GM19043 (cell line): Measurements from ENCODE around the gene FAM90A1.
A peak's percentile ranks its signal among the peaks of the same experiment; 100 is the strongest.
"Not testable (repeated sequence)": the region's sequence is repeated elsewhere in the genome, so short reads cannot be mapped to it uniquely, and the experiment has no call there.

Experiments used
- ATAC-seq: cut with Tn5 transposase; IDR thresholded peaks from one replicate; pipeline ENCODE4 v1.9.1; 2021; ENCODE audit warnings: low read depth; ENCODE audit not compliant: unreplicated experiment

The FAM90A1 gene

DNA sequence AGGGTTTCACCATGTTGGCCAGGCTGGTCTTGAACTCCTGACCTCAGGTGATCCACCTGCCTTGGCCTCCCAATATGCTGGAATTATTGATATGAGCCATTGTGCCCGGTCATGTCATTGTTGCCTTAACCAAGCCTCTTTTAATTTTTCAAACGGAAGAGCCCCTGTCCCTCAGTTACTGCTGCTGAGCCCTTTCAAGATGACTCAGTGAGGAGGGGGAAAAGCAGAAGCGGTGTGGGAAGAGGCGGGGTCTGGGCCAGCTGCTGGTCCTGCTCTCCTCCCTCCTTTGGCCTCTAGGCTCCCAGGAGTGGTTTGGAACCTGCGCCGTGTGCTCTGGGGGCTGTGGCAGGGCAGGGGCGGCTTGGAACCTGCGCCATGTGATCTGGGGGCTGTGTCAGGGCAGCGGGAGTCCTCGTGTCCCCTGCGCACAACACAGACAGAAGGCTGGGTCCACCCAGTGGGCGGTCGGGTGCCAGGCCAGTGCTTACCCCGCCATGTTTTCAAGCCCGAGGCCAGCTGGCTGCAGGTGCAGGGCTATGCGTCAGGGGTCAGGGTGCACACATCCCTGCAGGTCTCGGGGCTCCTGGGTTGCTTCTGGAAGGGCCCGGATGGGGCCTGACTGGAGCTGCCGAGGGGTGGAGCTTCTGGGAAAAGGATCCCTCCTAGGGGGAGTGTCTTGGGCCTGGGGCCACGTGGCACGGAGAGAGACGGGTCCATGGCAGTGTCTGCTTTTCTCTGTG, at the start of gene FAM90A1:
FAM90A1 (minus strand) TSS at position 627 of the 740 bp plus-strand sequence. CDS start 2,786 bp downstream, outside the sequence.
- not testable (repeated sequence) for ATAC-seq

- ATAC-seq = not testable (repeated sequence)
These were observed 49.0 kb upstream of the FAM90A1 start for GRCh38 chr12:8276397-8276796.

DNA sequence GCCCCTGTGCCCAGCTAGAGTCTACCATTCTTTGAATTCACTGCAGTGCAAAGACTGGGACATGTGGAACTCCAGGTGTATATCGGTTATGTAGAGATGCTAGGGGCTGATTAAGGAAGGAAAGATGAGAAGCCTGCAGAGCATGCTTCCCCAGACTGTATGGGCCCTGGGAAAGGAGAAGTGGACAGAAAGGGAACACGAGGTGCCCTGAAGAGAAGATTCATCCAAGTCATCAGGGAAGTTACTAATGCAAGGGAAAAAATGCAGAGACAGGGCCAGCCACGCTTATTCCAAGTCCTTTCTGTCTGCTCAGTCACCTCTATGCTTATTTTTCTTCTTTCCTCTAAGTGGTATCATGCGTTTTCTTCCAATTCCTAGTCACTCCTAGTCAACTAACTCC, 39.3 kb upstream of the FAM90A1 start:
- ATAC-seq = not testable (repeated sequence)

- ATAC-seq = not testable (repeated sequence)
These were observed 36.8 kb upstream of the FAM90A1 start for GRCh38 chr12:8264236-8264635.

DNA sequence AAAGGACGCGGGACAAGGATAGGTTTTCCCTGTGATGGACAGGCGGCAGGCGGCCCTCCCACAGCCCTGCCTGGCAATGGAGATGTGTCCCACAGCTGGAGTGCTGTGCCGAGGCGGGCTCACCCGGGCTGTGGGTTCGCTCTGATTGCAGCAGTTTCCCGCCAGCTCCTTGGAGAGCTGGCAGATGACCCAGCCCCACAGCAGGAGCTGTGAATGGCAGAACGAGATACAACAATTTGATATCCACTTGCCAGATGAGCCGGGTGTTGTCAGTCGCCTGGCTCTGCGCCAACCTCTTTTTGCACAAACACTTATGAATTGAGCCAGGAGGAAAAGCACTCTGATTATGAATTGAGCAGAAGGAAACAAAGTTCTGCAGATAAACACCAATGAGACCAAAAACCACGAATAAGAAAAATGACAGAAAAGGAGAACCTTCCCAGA, 33.7 kb upstream of the FAM90A1 start:
- not testable (repeated sequence) for ATAC-seq

DNA sequence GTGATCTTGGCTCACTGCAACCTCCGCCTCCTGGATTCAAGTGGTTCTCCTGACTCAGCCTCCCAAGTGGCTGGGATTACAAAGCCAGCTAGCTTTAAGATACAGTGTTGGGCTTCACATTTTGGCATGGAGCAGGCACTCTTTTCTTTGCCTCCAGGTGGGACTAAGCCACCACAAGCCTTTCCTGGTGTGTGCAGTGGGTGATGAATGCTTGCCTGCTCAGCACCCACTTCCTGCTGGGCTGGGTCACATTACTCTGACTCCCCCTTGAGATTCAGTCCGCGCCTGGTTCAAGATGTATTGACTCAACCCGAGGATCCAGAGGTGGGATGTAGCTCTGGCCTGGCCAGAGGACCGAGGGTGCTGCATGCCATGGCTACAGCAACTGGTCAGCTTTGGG, 28.9 kb upstream of the FAM90A1 start:
- ATAC-seq = not testable (repeated sequence)

- not testable (repeated sequence) for ATAC-seq
These were observed 27.3 kb upstream of the FAM90A1 start for GRCh38 chr12:8254705-8255104.

DNA sequence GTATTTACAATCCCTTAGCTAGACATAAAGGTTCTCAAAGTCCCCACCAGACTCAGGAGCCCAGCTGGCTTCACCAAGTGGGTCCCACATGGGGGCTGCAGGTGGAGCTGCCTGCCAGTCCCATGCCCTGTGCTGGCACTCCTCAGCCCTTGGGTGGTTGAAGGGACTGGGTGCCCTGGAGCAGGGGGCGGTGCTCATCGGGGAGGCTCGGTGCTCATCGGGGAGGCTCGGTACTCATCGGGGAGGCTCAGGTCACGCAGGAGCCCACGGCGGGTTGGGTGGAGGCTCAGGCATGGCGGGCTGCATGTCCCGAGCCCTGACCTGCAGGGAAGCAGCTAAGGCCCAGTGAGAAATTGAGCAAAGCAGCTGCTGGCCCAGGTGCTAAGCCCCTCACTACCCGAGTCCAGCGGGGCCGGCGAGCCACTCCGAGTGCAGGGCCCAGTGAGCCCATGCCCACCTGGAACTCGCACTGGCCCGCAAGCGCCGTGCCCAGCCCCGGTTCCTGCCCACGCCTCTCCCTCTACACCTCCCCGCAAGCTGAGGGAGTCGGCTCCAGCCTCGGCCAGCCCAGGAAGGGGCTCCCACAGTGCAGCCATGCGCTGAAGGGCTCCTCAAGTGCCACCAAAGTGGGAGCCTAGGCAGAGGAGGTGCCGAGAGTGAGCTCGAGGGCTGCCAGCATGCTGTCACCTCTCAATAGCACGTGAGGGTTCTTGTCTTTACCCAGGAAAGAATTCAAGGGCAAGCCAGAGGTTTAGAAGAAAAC, 24.8 kb upstream of the FAM90A1 start:
- ATAC-seq = not testable (repeated sequence)

DNA sequence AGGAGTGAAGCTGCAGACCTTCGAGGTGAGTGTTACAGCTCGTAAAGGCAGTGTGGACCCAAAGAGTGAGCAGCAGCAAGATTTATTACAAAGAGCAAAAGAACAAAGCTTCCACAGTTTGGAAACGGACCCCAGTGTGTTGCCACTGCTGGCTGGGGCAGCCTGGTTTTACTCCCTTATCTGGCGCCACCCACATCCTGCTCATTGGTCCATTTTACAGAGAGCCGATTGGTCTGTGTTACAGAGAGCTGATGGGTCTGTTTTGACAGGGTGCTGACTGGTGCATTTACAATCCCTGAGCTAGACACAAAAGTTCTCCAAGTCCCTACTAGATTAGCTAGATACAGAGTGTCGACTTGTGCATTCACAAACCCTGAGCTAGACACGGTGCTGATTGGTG, 24.2 kb upstream of the FAM90A1 start:
- ATAC-seq = not testable (repeated sequence)

DNA sequence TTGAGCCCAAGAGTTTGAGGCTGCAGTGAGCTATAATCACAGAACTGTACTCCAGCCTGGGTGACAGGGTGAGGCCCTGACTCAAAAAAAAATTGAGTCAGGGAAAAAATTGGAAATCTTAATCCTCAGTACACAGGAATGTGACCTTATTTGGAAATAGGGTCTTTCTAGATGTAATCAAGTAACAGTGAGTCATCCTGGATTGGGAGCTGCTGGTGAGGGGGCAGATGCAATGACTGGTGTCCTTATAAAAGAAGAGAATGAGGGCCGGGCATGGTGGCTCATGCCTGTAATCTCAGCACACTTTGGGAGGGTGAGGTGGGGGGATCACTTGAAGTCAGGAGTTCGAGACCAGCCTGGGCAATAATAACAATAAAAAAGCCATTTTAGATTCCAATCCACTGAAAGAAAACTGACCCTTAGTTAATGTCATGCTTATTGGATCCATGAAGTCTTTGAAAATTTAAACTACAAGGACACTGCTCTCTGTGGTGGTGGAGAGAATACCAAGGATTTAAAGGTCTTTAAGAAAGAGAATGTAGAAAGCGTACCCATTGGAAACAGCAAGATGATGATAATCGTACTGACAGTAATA, 19.6 kb upstream of the FAM90A1 start:
- ATAC-seq = not testable (repeated sequence)

- ATAC-seq = not testable (repeated sequence)
These were observed 16.3 kb upstream of the FAM90A1 start for GRCh38 chr12:8243682-8244161.

GRCh38 chr12:8242880-8243681, 15.7 kb upstream of the FAM90A1 start:
- ATAC-seq = peak; percentile 78

GRCh38 chr12:8242622-8242879, 15.1 kb upstream of the FAM90A1 start:
- ATAC-seq = not testable (repeated sequence)

DNA sequence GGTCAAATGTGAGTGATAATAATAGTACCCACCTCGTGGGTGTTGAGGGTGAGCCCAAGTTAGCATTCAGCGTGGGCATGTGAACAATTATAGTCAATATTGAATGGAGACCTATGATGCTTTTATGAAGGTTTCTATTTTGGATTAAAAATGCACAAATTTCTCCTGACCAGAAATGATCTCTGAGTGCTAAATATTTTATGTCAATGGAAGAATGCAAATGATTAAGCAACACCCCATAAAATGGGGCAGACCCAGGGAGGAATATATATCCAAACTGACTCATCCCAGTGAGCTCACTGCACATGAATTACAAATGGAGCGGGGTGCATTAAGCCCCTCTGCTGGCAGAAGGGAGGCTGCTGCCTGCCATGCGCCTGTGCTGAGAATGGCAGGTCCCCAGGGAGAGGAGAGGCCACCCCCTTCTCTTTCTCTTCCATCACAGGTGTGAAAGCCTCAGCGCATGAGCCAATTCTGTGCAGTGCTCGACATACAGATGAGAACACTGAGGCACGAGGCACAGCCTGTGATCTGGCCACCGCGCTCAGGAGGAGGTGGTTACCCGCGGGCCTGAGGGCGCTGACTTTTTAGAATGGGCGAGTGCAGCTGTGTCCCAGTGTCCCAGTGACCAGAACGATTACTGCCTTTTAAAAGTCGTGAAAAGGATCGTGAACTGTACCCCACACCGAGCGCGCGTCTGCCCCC, 14.7 kb upstream of the FAM90A1 start:
- not testable (repeated sequence) for ATAC-seq

DNA sequence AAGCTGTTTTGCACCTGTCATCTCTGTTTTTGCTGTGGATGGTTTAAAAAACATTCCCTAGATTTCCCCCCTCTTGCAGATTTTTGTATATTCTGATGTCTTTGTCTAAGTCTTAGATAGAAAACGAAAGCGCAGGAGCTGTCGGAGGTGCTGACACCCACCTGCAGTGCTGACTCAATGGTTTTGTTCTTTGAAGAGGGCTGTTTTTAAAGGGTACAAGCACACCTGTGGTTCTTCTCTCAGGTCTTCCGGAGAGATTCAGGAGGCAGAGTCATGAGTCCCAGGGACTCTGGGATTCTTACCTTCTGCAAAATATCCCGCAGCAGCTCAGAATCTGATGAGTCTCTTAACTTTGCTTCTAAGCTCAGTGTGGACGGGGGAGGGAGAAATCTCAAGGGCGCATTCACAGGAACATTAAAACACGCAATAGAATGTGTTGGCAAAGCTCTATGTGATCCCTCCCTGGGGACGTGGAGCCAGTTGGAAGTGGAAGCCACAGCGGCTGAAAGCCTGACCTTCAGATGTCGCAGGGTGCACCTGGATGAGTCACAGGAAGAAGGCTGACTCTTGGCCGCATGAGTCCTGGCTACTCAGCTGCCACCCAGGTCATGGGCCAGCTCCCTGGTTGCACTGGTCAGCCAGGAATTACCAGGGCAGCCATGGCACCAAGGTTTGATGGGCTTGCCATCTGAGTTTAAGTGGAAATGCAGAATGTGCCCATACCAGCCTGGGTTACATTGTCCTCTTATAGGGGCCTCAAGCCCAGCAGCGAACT, 13.1 kb upstream of the FAM90A1 start:
- not testable (repeated sequence) for ATAC-seq

- ATAC-seq = not testable (repeated sequence)
These were observed 9.6 kb upstream of the FAM90A1 start for GRCh38 chr12:8237031-8237430.

GRCh38 chr12:8235316-8236157, 8.1 kb upstream of the FAM90A1 start:
- ATAC-seq = not testable (repeated sequence)

DNA sequence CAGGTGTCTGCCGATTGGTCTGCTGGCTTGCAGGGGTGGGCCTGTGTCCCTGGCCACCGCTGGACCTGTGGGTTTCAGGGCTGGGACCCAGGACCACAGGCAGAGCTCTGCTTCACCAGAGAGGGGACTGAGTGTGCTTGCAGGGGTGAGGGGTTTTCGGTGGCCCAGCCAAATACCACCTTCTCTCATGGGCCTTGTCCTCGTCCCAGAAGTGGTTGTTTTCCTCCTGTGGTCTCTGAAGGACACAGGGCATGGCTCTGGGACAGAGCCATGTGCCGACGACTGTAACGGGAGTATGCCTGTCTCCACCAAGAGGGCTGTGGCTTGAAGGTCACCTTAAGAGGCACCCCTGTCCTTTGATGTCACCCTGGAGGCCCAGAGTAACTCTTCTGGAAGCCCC, 7.3 kb upstream of the FAM90A1 start:
- not testable (repeated sequence) for ATAC-seq
